Caco-2 (cell line): ENCODE measurements around the gene NYAP1. TPM values are rescaled to one million over a fixed set of nuclear protein-coding genes. Genes with fewer than 3 reads are reported as not detected.

ENCODE experiments used
- BruUV-seq: library from RNA; stranded (reverse); fragments of 400-500 nt; replicated peaks from 2 replicates; lab custom pipeline; 2021; lab: Mats Ljungman, UMichigan
- CTCF ChIA-PET: fragments of 300-600 bp; sonication (Branson Sonifier 250); formaldehyde crosslinking; loops from one replicate; lab custom pipeline; 2022; ENCODE audit warnings: antibody characterized with exemption; lab: Charles Lee
- POLR2A ChIA-PET: fragments of 300-600 bp; sonication (Branson Sonifier 250); formaldehyde crosslinking; loops from one replicate; lab custom pipeline; 2022; ENCODE audit warnings: antibody characterized with exemption; lab: Charles Lee
- DNase-seq, 2 experiments: peaks; one replicate each; pipeline versions ENCODE4 v3.0.0 to v3.0.0-alpha.2; 2020 to 2022
- H3K27me3 ChIP-seq: replicated peaks from 2 replicates; pipeline ENCODE4 v1.6.0; 2011; ENCODE audit warnings: low read length; ENCODE audit not compliant: control insufficient read depth, insufficient read depth
- H3K36me3 ChIP-seq: 2 replicates; pipeline ENCODE4 v1.5.1; 2011; ENCODE audit warnings: low read length; ENCODE audit not compliant: control insufficient read depth, insufficient read depth
- H3K4me1 ChIP-seq: fragments of 250-450 bp; sonication (Bioruptor Pico); 2 replicates; pipeline ENCODE4 v1.5.1; 2020; ENCODE audit warnings: mild to moderate bottlenecking
- H3K4me3 ChIP-seq: 2 replicates; pipeline ENCODE4 v1.5.1; 2011; ENCODE audit warnings: low read depth, mild to moderate bottlenecking, control low read depth, low read length
- H3K9me3 ChIP-seq: fragments of 250-450 bp; sonication (Bioruptor Pico); 2 replicates; pipeline ENCODE4 v1.5.1; 2020; ENCODE audit warnings: mild to moderate bottlenecking, moderate library complexity
- H3K27ac Mint-ChIP-seq: one replicate; pipeline ENCODE4 v1.8.0; 2022; ENCODE audit warnings: mixed read lengths; ENCODE audit not compliant: unreplicated experiment
- H3K27me3 Mint-ChIP-seq: one replicate; pipeline ENCODE4 v1.8.0; 2022; ENCODE audit warnings: mixed read lengths; ENCODE audit not compliant: insufficient read depth, unreplicated experiment
- H3K36me3 Mint-ChIP-seq: one replicate; pipeline ENCODE4 v1.8.0; 2022; ENCODE audit warnings: mild to moderate bottlenecking, mixed read lengths; ENCODE audit not compliant: insufficient read depth, unreplicated experiment
- H3K4me1 Mint-ChIP-seq: one replicate; pipeline ENCODE4 v1.8.0; 2022; ENCODE audit warnings: low read depth, mixed read lengths; ENCODE audit not compliant: unreplicated experiment
- H3K4me3 Mint-ChIP-seq: one replicate; pipeline ENCODE4 v1.8.0; 2022; ENCODE audit warnings: mild to moderate bottlenecking, moderate library complexity, mixed read lengths; ENCODE audit not compliant: unreplicated experiment
- H3K9me3 Mint-ChIP-seq: one replicate; pipeline ENCODE4 v1.8.0; 2022; ENCODE audit warnings: mixed read lengths; ENCODE audit not compliant: unreplicated experiment
- CTCF ChIP-seq, 2 experiments: fragments of 200-600 bp in 1 of 2; IDR thresholded peaks; 1 replicate in 1 of 2; 2 replicates in 1 of 2; pipeline versions ENCODE4 v1.5.1 to v1.8.0; 2011 to 2022; ENCODE audit warnings: antibody characterized with exemption in 1 of 2, control low read depth in 1 of 2, inconsistent platforms in 1 of 2, low read depth in 1 of 2, low read length in 1 of 2, mild to moderate bottlenecking in 1 of 2, moderate library complexity in 1 of 2; ENCODE audit not compliant: insufficient read depth in 1 of 2, severe bottlenecking in 1 of 2, unreplicated experiment in 1 of 2
- intact Hi-C: fragments of 100-400 bp; cut with micrococcal nuclease; formaldehyde crosslinking; loops from one replicate; pipeline ENCODE4 v1.10.0; 2022; ENCODE audit not compliant: unreplicated experiment
- total RNA-seq: library from RNA; stranded (reverse); gene quantifications from 2 replicates; pipeline ENCODE4 v1.2.3, GENCODE V29; 2022

Gene NYAP1
- total RNA-seq, 1 experiment from 2014 or later = 1.3 TPM

GRCh38 chr7:100469227-100470044, 14.3 kb upstream of the NYAP1 start:
- Histone ChIP-seq H3K36me3 (no peaks in the 10 kb centered on the region), H3K4me3 (no peak overlapping the region), H3K9me3 (no peaks in the 10 kb centered on the region), H3K4me1 (peaks cover 4% of the 10 kb centered on the region; the same call in 1 of the 2 replicates), H3K27me3 (no peaks in the 10 kb centered on the region)
- ChIA-PET POLR2A (no interaction called here), CTCF (interaction anchor here (0.5 to 1.6 kb wide), 10 partner anchors 9 to 236 kb away, joined by 3 to 21 read pairs (median 6); partner anchors contain the start of genes FBXO24, LRCH4, MEPCE and POP7)
- intact Hi-C loops = loop anchor here (1.0 kb wide), 3 partner anchors 14 to 119 kb away; partner anchors contain the start of gene NYAP1
- Mint-ChIP-seq H3K27ac (no peak overlapping the region), H3K4me3 (no peak overlapping the region), H3K36me3 (peaks cover 16% of the 10 kb centered on the region), H3K27me3 (no peaks in the 10 kb centered on the region), H3K9me3 (no peaks in the 10 kb centered on the region), H3K4me1 (no peaks in the 10 kb centered on the region)
- peak; percentile 86 to 92 for DNase-seq
- TF ChIP-seq CTCF (IDR thresholded peaks at IDR 0.05; ENCODE audit: insufficient read depth in 1 of 2, low read depth in 1 of 2, low read length in 1 of 2, severe bottlenecking in 1 of 2, unreplicated experiment in 1 of 2) = peak; percentile 97 to 98
- BruUV-seq = no TSS peak

- H3K9me3 ChIP-seq = no peaks in the 10 kb centered on the region
- Mint-ChIP-seq H3K4me1 (peaks cover 6% of the 10 kb centered on the region), H3K9me3 (no peaks in the 10 kb centered on the region), H3K27ac (no peak overlapping the region), H3K27me3 (no peaks in the 10 kb centered on the region), H3K36me3 (peaks cover 16% of the 10 kb centered on the region), H3K4me3 (no peak overlapping the region)
- TF ChIP-seq CTCF (IDR thresholded peaks at IDR 0.05; ENCODE audit: insufficient read depth in 1 of 2, low read depth in 1 of 2, low read length in 1 of 2, severe bottlenecking in 1 of 2, unreplicated experiment in 1 of 2) = no peak
- DNase-seq = no peak
- BruUV-seq = no TSS peak
- CTCF ChIA-PET = no interaction called here
- peaks cover 4% of the 10 kb centered on the region; the same call in 1 of the 2 replicates for H3K4me1 ChIP-seq
- intact Hi-C loops = no loop called here
- H3K36me3 ChIP-seq = no peaks in the 10 kb centered on the region
- no peaks in the 10 kb centered on the region for H3K27me3 ChIP-seq
- POLR2A ChIA-PET = no interaction called here
- H3K4me3 ChIP-seq = no peak overlapping the region
These were observed 12.7 kb upstream of the NYAP1 start for GRCh38 chr7:100471021-100471420.

- Mint-ChIP-seq H3K4me1 (peaks cover 15% of the 10 kb centered on the region), H3K4me3 (no peak overlapping the region), H3K9me3 (no peaks in the 10 kb centered on the region), H3K27ac (no peak overlapping the region), H3K27me3 (no peaks in the 10 kb centered on the region), H3K36me3 (peaks cover 10% of the 10 kb centered on the region)
- Histone ChIP-seq H3K36me3 (0 out of 2 replicates have a peak, but pooled peaks cover 1% of the 10 kb centered on the region), H3K27me3 (no peaks in the 10 kb centered on the region), H3K4me1 (peaks cover 4% of the 10 kb centered on the region; the same call in 1 of the 2 replicates), H3K9me3 (no peaks in the 10 kb centered on the region), H3K4me3 (no peak overlapping the region)
- DNase-seq = no peak
- ChIA-PET CTCF (interaction anchor here (0.6 kb wide), 1 partner anchor 10 kb away, joined by 4 read pairs; no protein-coding TSS in a partner anchor), POLR2A (no interaction called here)
- TF ChIP-seq CTCF (IDR thresholded peaks at IDR 0.05; ENCODE audit: insufficient read depth in 1 of 2, low read depth in 1 of 2, low read length in 1 of 2, severe bottlenecking in 1 of 2, unreplicated experiment in 1 of 2) = no peak
- intact Hi-C loops = no loop called here
- no TSS peak for BruUV-seq
These were observed 11.4 kb upstream of the NYAP1 start for GRCh38 chr7:100472121-100472851.
